NCI-H1436 (cell line): ENCODE measurements around the gene EEF1A1.
A peak's percentile ranks its signal among the peaks of the same experiment; 100 is the strongest.
"Not testable (repeated sequence)": the region's sequence is repeated elsewhere in the genome, so short reads cannot be mapped to it uniquely, and the experiment has no call there.

Source experiments
- DNase-seq: peaks from one replicate; lab custom pipeline; 2025; lab: John Stamatoyannopoulos, UW

Gene EEF1A1

GRCh38 chr6:73520688-73521350, at the start of gene EEF1A1:
Gene EEF1A1 (minus strand): TSS chr6:73521032. CDS start chr6:73520026, 1,006 bp downstream.
- peak; percentile 99 for DNase-seq

GRCh38 chr6:73569121-73569520, 48.3 kb upstream of the EEF1A1 start:
- no peak for DNase-seq

DNA sequence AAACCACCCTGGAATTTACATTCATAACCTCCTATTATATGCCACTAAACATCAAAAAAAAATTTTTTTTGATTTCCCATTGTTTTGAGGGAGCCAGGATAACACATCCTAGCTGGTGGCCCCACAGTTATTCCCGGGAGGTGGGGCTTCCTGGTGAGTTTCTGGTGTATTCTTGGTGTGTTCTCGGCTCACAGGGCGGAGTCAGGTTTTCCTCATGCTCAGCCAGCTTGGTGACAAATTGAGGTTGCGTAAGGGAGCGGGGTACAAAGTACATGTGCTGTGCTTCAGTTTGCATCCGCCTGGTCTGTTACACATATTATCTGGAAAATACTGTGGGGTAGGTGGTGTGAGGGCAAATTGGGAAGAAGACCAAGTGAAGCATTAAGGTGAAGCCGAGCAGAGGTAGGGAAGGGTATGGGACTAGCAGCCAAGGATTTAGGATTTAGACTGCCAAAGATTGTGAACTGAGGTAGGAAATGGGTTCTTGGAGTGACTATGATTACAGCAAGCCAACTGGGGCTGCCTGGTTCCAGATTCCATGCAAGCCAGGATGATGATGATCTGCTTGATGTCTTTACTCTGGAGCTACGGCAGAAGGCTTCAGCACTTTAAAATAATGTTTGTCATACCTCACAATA, 46.2 kb upstream of the EEF1A1 start:
- no peak for DNase-seq

- DNase-seq, result not testable (repeated sequence)
These were observed 45.6 kb upstream of the EEF1A1 start for GRCh38 chr6:73566486-73566871.

- no peak for DNase-seq
These were observed 45.1 kb upstream of the EEF1A1 start for GRCh38 chr6:73565767-73566485.

- no peak for DNase-seq
These were observed 43.9 kb upstream of the EEF1A1 start for GRCh38 chr6:73564578-73565345.

- no peak for DNase-seq
These were observed 41.7 kb upstream of the EEF1A1 start for GRCh38 chr6:73562558-73562957.

- no peak for DNase-seq
These were observed 40.1 kb upstream of the EEF1A1 start for GRCh38 chr6:73560853-73561407.

DNA sequence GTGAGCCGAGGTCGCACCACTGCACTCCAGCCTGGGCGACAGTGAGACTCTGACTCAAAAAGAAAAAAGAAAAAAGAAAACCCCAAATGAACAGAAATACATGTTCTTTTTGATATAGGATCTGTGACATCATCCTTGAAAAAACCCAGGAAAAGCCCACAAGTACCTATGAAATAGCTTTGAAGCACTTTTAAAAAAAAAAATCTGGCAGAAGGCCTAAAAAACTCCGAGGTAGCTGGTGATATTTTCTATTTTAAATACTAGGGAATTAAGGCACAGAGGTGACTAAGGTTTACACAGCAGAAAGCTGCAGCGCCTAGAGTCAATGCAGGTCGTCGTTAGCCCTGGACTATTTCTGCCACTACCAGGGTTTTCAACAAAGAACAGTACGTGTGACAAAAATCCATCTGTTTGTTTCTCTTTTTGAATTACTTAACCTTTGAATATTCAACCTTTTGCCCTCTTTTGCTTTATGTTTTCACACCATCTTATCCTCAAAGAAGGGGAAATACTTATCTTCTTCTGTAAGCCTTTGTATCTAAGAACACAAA, 39.4 kb upstream of the EEF1A1 start:
- DNase-seq, result no peak

DNA sequence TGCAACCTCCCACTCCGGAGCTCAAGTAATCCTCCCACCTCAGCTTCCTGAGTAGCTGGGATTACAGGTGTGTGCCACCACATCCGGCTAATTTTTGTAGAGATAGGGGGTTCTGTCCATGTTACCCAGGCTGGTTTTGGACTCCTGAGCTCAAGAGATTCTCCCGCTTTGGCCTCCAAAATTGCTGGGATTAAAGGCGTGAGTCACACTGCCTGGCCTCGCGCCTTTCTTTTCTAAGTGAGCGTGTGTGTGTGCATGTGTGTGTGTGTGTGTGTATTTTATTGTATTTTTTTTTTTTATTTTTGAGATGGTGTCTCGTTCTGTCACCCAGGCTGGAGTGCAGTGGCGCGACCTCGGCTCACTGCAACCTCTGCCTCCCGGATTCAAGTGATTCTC, 38.6 kb upstream of the EEF1A1 start:
- DNase-seq, result not testable (repeated sequence)

DNA sequence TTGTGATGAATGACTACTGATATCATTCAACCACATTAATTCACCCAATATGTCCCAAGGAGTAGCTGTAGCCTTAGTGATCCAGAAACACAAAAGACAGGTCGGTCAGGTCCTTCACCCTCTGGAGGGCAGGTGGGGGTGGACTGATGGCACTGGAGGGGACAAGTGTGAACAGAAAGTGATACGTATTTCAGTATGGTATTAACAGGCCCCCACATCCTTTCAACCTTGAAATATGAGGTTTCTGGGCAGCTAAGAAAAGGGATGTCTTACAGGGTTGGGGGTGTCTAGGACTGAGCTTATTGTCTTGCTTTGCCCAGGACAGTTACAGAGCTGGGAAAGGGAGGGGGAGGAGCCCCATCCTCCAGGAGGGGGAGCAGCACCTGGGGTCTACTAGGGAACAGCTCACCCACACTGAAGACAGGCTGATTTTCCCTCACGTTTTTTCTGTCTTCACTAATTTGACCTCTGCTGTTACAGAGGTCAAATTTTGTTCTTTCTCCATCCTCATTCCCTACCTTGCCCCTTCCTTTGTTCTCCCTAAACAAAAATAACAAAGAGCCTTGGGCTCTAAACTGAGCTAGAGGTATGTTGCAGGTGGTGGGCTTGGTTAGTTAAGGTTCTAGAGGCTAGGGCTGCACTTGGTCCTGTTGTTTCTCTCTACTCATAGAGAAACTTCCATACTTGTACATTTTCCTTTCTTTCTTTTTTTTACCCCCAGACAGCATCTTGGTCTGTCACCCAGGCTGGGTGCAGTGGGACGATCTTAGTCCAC, 38.0 kb upstream of the EEF1A1 start:
- DNase-seq, result no peak

- DNase-seq, result no peak
These were observed 36.0 kb upstream of the EEF1A1 start for GRCh38 chr6:73556836-73557235.

DNA sequence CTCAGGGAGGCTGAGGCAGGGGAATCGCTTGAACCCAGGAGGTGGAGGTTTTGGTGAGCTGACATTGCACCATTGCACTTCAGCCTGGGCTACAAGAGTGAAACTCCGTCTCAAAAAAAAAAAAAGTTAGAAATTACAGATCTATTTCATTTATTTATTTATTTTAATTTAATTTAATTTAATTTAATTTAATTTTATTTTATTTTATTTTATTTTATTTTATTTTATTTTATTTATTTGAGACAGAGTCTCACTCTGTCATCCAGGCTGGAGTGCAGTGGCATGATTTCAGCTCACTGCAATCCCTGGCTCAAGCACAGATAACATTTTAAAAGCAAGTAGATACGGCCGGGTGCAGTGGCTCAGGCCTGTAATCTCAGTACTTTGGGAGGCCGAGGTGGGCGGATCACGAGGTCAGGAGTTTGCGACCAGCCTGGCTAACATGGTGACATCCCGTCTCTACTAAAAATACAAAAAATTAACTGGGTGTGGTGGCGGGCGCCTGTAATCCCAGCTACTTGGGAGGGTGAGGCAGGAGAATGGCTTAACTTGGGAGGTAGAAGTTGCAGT, 34.6 kb upstream of the EEF1A1 start:
- not testable (repeated sequence) for DNase-seq

GRCh38 chr6:73551115-73551514, 30.3 kb upstream of the EEF1A1 start:
- DNase-seq, result not testable (repeated sequence)

- DNase-seq, result no peak
These were observed 27.9 kb upstream of the EEF1A1 start for GRCh38 chr6:73548458-73549446.

GRCh38 chr6:73547036-73547435, 26.2 kb upstream of the EEF1A1 start:
- DNase-seq, result no peak

GRCh38 chr6:73542891-73543290, 22.1 kb upstream of the EEF1A1 start:
- no peak for DNase-seq

DNA sequence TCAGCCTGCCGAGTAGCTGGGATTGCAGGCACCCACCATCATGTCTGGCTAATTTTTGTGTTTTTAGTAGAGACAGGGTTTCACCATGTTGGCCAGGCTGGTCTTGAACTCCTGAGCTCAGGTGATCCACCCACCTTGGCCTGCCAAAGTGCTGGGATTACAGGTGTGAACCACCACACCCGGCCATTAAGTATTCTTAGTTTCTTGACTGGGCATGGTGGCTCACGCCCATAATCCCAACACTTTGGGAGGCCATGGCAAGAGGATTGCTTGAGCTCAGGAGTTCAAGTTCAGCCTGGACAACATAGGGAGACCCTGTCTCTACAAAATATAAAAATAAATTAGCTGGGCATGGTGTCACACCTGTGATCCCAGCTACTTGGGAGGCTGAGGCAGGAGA, 21.6 kb upstream of the EEF1A1 start:
- DNase-seq, result not testable (repeated sequence)

DNA sequence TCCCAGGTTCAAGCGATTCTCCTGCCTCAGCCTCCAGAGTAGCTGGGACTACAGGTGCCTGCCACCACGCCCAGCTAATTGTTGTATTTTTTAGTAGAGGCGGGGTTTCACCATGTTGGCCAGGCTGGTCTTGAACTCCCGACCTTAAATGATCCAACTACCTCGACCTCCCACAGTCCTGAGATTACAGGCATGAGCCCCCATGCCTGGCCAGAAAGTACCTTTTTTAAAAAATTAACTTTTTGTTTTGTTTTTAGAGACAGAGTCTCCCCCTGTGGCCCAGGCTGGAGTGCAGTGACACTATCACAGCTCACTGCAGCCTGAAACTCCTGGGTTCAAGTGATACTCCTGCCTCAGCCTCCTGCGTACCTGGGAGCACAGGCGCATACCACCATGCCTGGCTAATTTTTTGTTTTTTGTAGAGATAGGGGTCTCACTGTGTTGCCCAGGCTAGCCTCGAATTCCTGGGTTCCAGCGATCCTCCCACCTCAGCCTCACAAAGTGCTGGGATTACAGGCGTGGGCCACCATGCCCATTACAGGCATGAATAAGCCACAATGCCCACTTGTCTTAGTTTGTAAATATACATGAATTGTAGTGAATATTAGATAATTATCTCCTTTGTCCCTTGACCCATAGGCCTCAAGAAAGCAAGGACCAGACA, 17.4 kb upstream of the EEF1A1 start:
- no peak for DNase-seq
